HFF-Myc (cell line): ENCODE results near the gene LAG3.

Source experiments
- DNase-seq: peaks from one replicate; pipeline ENCODE4 v3.0.0-alpha.2; 2011; ENCODE audit warnings: low read depth; ENCODE audit errors: extremely low read depth
- H3K4me3 ChIP-seq: replicated peaks from 2 replicates; pipeline ENCODE4 v1.5.1; 2011; ENCODE audit warnings: low read depth, mild to moderate bottlenecking, control low read depth, low read length
- TF ChIP-seq, protein P1 (sequence below): IDR thresholded peaks from 2 replicates; pipeline ENCODE4 v1.5.1; 2012; ENCODE audit warnings: mild to moderate bottlenecking, low read depth, low read length, control low read depth; ENCODE audit errors: missing control alignments

Gene LAG3

GRCh38 chr12:6745741-6746525 lies 26.4 kb upstream of the LAG3 start:
- DNase-seq: no peak
- TF ChIP-seq, protein P1, sequence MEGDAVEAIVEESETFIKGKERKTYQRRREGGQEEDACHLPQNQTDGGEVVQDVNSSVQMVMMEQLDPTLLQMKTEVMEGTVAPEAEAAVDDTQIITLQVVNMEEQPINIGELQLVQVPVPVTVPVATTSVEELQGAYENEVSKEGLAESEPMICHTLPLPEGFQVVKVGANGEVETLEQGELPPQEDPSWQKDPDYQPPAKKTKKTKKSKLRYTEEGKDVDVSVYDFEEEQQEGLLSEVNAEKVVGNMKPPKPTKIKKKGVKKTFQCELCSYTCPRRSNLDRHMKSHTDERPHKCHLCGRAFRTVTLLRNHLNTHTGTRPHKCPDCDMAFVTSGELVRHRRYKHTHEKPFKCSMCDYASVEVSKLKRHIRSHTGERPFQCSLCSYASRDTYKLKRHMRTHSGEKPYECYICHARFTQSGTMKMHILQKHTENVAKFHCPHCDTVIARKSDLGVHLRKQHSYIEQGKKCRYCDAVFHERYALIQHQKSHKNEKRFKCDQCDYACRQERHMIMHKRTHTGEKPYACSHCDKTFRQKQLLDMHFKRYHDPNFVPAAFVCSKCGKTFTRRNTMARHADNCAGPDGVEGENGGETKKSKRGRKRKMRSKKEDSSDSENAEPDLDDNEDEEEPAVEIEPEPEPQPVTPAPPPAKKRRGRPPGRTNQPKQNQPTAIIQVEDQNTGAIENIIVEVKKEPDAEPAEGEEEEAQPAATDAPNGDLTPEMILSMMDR: no peak
- H3K4me3 ChIP-seq: no peak overlapping the region

DNA sequence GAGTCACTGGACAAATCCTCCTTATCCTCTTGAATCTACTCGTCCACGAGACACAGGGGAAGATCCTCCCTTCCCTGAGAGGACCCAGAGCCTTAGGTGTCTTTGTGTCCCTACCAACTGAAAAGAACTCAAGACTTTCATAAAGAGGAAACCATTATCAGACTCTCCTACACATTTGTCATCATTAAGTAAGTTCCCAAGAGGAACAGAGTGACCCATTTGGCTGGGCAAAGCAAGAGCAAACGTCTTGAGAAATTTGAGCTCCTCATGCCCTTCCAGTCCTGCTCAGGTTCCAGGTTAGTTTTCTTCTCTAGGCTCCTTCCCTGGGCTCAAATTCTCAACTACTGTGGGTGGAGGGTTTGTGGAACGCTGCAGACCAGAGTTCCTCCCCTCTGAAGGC lies 25.1 kb upstream of the LAG3 start:
- no peak overlapping the region for H3K4me3 ChIP-seq
- TF ChIP-seq, protein P1: no peak
- no peak for DNase-seq

DNA sequence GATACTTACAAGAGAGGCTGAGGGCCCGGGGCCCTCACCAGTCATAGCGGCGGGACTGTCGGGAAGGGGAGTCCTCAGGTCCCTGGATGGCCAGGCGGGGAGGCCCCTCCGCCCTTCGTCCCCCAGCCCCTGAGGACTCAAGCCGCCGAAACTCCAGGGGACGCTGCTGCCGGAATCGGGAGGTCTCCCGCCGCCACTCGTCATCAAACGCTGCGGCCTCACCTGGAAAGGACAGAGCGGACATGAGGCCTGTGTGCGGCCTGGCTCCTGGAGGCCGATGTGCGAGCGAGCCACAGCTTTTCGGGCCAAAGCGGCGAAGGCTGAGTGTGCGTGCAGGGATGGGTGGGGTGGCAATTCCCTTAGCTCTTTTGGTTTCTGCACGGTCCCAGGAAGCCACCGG lies 23.6 kb upstream of the LAG3 start:
- DNase-seq: no peak
- no peak overlapping the region for H3K4me3 ChIP-seq
- TF ChIP-seq, protein P1: no peak

DNA sequence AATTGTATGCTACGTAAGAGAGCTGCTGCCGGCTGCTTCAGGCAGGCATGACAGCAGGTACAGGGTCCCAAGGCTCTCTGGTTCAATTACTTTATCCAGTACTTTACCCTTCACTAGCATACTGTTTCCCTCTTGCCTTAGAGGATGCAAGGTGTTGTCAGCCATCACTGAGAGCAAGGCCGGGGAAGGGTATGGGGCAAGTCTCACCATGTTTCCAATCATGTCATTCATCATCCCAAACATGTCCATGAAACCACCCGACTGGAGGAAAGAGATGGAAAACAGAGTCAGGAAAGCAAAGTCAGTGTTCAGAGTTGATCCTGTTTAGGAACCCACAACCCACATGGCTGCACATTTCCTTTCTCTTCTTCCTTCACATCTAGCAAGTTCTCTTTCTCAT lies 21.8 kb upstream of the LAG3 start:
- TF ChIP-seq, protein P1: no peak
- H3K4me3 ChIP-seq: no peak overlapping the region
- DNase-seq: no peak

DNA sequence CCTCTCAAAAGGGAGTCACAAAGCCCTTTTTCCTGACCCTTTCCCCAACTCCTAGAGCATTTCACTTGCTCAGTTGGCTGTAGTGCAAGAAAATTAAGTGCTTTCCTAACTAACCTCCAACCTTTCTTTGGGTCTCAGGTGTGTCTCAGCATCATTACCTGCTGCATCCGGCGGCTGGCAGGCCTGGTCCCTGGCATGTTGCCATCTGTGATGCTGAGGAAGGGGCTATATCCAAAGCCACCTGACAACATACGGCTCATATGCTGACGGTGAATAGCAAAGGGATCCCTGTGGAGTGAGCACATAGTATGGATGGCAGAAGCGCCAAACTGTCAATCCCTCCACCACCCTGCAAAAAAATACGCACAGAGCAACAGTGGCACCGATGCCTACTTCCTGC lies 20.6 kb upstream of the LAG3 start:
- peak overlapping the region; percentile 91 for H3K4me3 ChIP-seq
- TF ChIP-seq, protein P1: no peak
- DNase-seq: no peak

- TF ChIP-seq, protein P1: peak; percentile 48
- DNase-seq: no peak
- H3K4me3 ChIP-seq: peak overlapping the region; percentile 91
Measured at GRCh38 chr12:6752167-6752920, 20.0 kb upstream of the LAG3 start.
